Measurements from ENCODE around the gene MRPL52. TPM values are rescaled to one million over a fixed set of nuclear protein-coding genes. Genes with fewer than 3 reads are reported as not detected.
A peak's percentile ranks its signal among the peaks of the same experiment; 100 is the strongest.

The MRPL52 gene
- polyA plus RNA-seq (2011; rRNA removed) (113 and 116 TPM in 2 replicates), polyA plus RNA-seq (2017; fragmentation: RNase III; extraction: RNeasy Plus Mini Kit Qiagen cat#74134 plus additional on column Dnase treatment) (172 to 173 TPM (median 172 TPM) in 3 replicates), polyA minus RNA-seq (2011; rRNA and poly(A)+ RNA removed) (18.3 and 23.2 TPM in 2 replicates)
- polyA plus RNA-seq (2012; cell fraction: cytosol; rRNA removed): 97.7 and 110 TPM in 2 replicates
- polyA plus RNA-seq (2012; cell fraction: nucleus; rRNA removed): 56.3 and 70.8 TPM in 2 replicates

DNA sequence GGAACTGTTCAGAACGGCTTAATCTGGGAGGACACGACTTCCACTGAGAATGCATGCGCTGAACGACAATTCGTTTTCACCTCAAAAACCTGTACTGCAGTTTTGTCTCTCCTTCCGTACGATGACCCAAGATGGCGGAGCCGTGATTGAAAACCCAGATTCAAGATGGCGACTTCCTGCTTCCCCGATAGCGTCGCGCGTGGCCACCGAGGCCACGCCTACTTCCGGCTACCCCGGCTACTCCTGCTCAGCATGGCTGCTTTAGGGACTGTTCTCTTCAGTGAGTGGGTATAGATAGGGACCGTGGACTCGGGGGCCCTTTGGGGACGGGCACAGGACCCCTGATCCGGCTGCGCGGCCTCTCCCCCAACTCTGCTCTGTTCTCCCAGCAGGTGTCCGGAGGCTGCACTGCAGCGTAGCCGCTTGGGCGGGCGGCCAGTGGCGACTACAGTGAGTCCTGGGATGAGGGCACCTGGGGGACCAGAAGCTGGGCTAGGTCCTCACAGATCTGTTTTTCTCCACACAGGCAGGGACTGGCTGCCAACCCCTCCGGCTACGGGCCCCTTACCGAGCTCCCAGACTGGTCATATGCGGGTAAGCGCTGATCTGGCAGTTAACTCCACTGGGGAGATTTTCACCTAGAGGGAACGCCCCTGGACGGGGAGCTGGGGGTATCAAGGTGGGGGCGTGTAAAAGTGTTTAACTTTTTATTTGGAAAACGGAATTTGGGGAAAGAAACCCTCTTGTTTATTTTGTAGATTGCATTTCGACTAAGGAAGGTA is at the start of gene MRPL52:
MRPL52 (plus strand) TSS at position 227 of the 782 bp plus-strand sequence; CDS start at position 253, 26 bp downstream.
- Histone ChIP-seq H3K4me1 (peaks cover 8% of the 10 kb centered on the region), H3K9me3 (no peaks in the 10 kb centered on the region), H3K4me3 (peak within 1 kb of the TSS; percentile 67), H3K4me2 (peak within 1 kb of the TSS; percentile 80), H3K27ac (peak within 1 kb of the TSS; percentile 81 to 93)
- ChIA-PET POLR2A (interaction anchor here (0.6 to 1.3 kb wide), 4 partner anchors 19 to 240 kb away, joined by 3 to 6 read pairs (median 4); no protein-coding TSS in a partner anchor), CTCF (interaction anchor here (0.6 to 2.6 kb wide), 11 partner anchors 8 to 274 kb away, joined by 3 to 22 read pairs (median 3); no protein-coding TSS in a partner anchor)
- ATAC-seq (peak; percentile 95 to 98), DNase-seq (ENCODE audit: low read depth in 1 of 2, low spot score in 1 of 2) (peak; percentile 88 to 90), FAIRE-seq (no peak)
- 2% methylated on average over 39 of the region's 41 CpGs for WGBS (ENCODE audit: missing lambda C conversion rate)
- TF ChIP-seq TFCP2L1 (CRISPR knock-in tag; IDR thresholded peaks at IDR 0.05) (no peak), PHF8 (IDR thresholded peaks at IDR 0.05; ENCODE audit: borderline replicate concordance, low read depth) (peak; percentile 42; the same call in 1 of the 2 replicates), ESRRA (IDR thresholded peaks at IDR 0.05; ENCODE audit: borderline replicate concordance, low read length) (no peak), CBX2 (IDR thresholded peaks at IDR 0.05; ENCODE audit: borderline replicate concordance, low read depth) (no peak), MAX (IDR thresholded peaks at IDR 0.05) (peak; percentile 65; the same call in 1 of the 2 replicates), MAFK (IDR thresholded peaks at IDR 0.05; ENCODE audit: partially characterized antibody) (peak; percentile 24), POLR2A (IDR thresholded peaks at IDR 0.05; ENCODE audit: low read length) (peak; percentile 77), RCOR1 (IDR thresholded peaks at IDR 0.05; ENCODE audit: low read depth, low read length) (no peak), BHLHE40 (IDR thresholded peaks at IDR 0.05; ENCODE audit: low read depth, low read length) (no peak), EHMT2 (IDR thresholded peaks at IDR 0.05; ENCODE audit: low read depth) (no peak), ZFP36 (IDR thresholded peaks at IDR 0.05; ENCODE audit: borderline replicate concordance, partially characterized antibody) (no peak), NPAS2 (CRISPR knock-in tag; IDR thresholded peaks at IDR 0.05; ENCODE audit: borderline replicate concordance) (no peak), HEYL (CRISPR knock-in tag; IDR thresholded peaks at IDR 0.05) (no peak), SREBF2 (IDR thresholded peaks at IDR 0.05) (no peak), CEBPB (IDR thresholded peaks at IDR 0.05) (no peak), JUNB (IDR thresholded peaks at IDR 0.05) (no peak), GATA3 (IDR thresholded peaks at IDR 0.05; ENCODE audit: borderline replicate concordance) (no peak), FOSB (CRISPR knock-in tag; IDR thresholded peaks at IDR 0.05) (no peak), CBX8 (IDR thresholded peaks at IDR 0.05) (no peak), HOXA7 (CRISPR knock-in tag; IDR thresholded peaks at IDR 0.05) (no peak), NFE2L2 (conservative IDR thresholded peaks at IDR 0.05; ENCODE audit: low read length) (no peak), NR3C1 (IDR thresholded peaks at IDR 0.05) (no peak), ZNF302 (CRISPR knock-in tag; IDR thresholded peaks at IDR 0.05) (no peak), ZC3H11A (IDR thresholded peaks at IDR 0.05) (no peak), RFX5 (IDR thresholded peaks at IDR 0.05) (no peak), HOXB13 (CRISPR knock-in tag; IDR thresholded peaks at IDR 0.05; ENCODE audit: low read depth) (peak; percentile 4; the same call in 1 of the 2 replicates), MYC (IDR thresholded peaks at IDR 0.05; ENCODE audit: borderline replicate concordance, low read length) (peak; percentile 92), JUN (IDR thresholded peaks at IDR 0.05) (peak in 1 of 2 experiments; percentile 61; a peak in 1 of 5 replicates), POLR2AphosphoS2 (conservative IDR thresholded peaks at IDR 0.05; ENCODE audit: low read length) (no peak)
- TF ChIP-seq, protein P1, sequence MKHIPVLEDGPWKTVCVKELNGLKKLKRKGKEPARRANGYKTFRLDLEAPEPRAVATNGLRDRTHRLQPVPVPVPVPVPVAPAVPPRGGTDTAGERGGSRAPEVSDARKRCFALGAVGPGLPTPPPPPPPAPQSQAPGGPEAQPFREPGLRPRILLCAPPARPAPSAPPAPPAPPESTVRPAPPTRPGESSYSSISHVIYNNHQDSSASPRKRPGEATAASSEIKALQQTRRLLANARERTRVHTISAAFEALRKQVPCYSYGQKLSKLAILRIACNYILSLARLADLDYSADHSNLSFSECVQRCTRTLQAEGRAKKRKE (CRISPR knock-in tag; IDR thresholded peaks at IDR 0.05; ENCODE audit: low read depth): no peak
- TF ChIP-seq, protein P2, sequence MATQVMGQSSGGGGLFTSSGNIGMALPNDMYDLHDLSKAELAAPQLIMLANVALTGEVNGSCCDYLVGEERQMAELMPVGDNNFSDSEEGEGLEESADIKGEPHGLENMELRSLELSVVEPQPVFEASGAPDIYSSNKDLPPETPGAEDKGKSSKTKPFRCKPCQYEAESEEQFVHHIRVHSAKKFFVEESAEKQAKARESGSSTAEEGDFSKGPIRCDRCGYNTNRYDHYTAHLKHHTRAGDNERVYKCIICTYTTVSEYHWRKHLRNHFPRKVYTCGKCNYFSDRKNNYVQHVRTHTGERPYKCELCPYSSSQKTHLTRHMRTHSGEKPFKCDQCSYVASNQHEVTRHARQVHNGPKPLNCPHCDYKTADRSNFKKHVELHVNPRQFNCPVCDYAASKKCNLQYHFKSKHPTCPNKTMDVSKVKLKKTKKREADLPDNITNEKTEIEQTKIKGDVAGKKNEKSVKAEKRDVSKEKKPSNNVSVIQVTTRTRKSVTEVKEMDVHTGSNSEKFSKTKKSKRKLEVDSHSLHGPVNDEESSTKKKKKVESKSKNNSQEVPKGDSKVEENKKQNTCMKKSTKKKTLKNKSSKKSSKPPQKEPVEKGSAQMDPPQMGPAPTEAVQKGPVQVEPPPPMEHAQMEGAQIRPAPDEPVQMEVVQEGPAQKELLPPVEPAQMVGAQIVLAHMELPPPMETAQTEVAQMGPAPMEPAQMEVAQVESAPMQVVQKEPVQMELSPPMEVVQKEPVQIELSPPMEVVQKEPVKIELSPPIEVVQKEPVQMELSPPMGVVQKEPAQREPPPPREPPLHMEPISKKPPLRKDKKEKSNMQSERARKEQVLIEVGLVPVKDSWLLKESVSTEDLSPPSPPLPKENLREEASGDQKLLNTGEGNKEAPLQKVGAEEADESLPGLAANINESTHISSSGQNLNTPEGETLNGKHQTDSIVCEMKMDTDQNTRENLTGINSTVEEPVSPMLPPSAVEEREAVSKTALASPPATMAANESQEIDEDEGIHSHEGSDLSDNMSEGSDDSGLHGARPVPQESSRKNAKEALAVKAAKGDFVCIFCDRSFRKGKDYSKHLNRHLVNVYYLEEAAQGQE (IDR thresholded peaks at IDR 0.05): peak; percentile 58
- TF ChIP-seq, protein P3, sequence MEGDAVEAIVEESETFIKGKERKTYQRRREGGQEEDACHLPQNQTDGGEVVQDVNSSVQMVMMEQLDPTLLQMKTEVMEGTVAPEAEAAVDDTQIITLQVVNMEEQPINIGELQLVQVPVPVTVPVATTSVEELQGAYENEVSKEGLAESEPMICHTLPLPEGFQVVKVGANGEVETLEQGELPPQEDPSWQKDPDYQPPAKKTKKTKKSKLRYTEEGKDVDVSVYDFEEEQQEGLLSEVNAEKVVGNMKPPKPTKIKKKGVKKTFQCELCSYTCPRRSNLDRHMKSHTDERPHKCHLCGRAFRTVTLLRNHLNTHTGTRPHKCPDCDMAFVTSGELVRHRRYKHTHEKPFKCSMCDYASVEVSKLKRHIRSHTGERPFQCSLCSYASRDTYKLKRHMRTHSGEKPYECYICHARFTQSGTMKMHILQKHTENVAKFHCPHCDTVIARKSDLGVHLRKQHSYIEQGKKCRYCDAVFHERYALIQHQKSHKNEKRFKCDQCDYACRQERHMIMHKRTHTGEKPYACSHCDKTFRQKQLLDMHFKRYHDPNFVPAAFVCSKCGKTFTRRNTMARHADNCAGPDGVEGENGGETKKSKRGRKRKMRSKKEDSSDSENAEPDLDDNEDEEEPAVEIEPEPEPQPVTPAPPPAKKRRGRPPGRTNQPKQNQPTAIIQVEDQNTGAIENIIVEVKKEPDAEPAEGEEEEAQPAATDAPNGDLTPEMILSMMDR (IDR thresholded peaks at IDR 0.05): no peak
- TF ChIP-seq, protein P4, sequence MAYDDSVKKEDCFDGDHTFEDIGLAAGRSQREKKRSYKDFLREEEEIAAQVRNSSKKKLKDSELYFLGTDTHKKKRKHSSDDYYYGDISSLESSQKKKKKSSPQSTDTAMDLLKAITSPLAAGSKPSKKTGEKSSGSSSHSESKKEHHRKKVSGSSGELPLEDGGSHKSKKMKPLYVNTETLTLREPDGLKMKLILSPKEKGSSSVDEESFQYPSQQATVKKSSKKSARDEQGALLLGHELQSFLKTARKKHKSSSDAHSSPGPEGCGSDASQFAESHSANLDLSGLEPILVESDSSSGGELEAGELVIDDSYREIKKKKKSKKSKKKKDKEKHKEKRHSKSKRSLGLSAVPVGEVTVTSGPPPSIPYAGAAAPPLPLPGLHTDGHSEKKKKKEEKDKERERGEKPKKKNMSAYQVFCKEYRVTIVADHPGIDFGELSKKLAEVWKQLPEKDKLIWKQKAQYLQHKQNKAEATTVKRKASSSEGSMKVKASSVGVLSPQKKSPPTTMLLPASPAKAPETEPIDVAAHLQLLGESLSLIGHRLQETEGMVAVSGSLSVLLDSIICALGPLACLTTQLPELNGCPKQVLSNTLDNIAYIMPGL (CRISPR knock-in tag; IDR thresholded peaks at IDR 0.05; ENCODE audit: borderline replicate concordance): no peak

Data from A549 (cell line).